Activated gamma-delta T cell (primary cell): ENCODE data around the gene SLAMF9.

Source experiments
- DNase-seq: peaks from one replicate; lab custom pipeline; 2025; lab: John Stamatoyannopoulos, UW

SLAMF9 gene

GRCh38 chr1:159946242-159947187 is 7.5 kb downstream of the SLAMF9 start:
- DNase-seq, result no peak

GRCh38 chr1:159945483-159946241 is 8.4 kb downstream of the SLAMF9 start, which contains the start of gene IGSF9:
TSS of gene IGSF9 (minus strand) at chr1:159945613. CDS start at chr1:159943454, 2,159 bp downstream.
- peak; percentile 66 for DNase-seq

- no peak for DNase-seq
Measured at GRCh38 chr1:159944623-159945455, 9.2 kb downstream of the SLAMF9 start.

- no peak for DNase-seq
Measured at GRCh38 chr1:159943908-159944622, 10.0 kb downstream of the SLAMF9 start.

- no peak for DNase-seq
Measured at GRCh38 chr1:159943278-159943640, 10.8 kb downstream of the SLAMF9 start.

- no peak for DNase-seq
Measured at GRCh38 chr1:159942632-159943277, 11.3 kb downstream of the SLAMF9 start.

- no peak for DNase-seq
Measured at GRCh38 chr1:159941591-159942560, 12.2 kb downstream of the SLAMF9 start.

GRCh38 chr1:159941141-159941540 is 12.9 kb downstream of the SLAMF9 start:
- no peak for DNase-seq

GRCh38 chr1:159940006-159940620 is 13.9 kb downstream of the SLAMF9 start:
- DNase-seq, result no peak

GRCh38 chr1:159939678-159940002 is 14.4 kb downstream of the SLAMF9 start:
- no peak for DNase-seq

GRCh38 chr1:159938905-159939677 is 14.9 kb downstream of the SLAMF9 start:
- DNase-seq, result no peak

GRCh38 chr1:159938211-159938852 is 15.7 kb downstream of the SLAMF9 start:
- no peak for DNase-seq

- DNase-seq, result no peak
Measured at GRCh38 chr1:159937054-159937750, 16.8 kb downstream of the SLAMF9 start.

GRCh38 chr1:159936273-159936904 is 17.6 kb downstream of the SLAMF9 start:
- DNase-seq, result peak; percentile 34

- no peak for DNase-seq
Measured at GRCh38 chr1:159935719-159936272, 18.2 kb downstream of the SLAMF9 start.

GRCh38 chr1:159935305-159935704 is 18.7 kb downstream of the SLAMF9 start:
- no peak for DNase-seq
